GM19455 (cell line): ENCODE data around the gene RPL13.

ENCODE experiments used
- ATAC-seq: cut with Tn5 transposase; IDR thresholded peaks from one replicate; pipeline ENCODE4 v1.9.1; 2021; ENCODE audit not compliant: unreplicated experiment

The RPL13 gene

DNA sequence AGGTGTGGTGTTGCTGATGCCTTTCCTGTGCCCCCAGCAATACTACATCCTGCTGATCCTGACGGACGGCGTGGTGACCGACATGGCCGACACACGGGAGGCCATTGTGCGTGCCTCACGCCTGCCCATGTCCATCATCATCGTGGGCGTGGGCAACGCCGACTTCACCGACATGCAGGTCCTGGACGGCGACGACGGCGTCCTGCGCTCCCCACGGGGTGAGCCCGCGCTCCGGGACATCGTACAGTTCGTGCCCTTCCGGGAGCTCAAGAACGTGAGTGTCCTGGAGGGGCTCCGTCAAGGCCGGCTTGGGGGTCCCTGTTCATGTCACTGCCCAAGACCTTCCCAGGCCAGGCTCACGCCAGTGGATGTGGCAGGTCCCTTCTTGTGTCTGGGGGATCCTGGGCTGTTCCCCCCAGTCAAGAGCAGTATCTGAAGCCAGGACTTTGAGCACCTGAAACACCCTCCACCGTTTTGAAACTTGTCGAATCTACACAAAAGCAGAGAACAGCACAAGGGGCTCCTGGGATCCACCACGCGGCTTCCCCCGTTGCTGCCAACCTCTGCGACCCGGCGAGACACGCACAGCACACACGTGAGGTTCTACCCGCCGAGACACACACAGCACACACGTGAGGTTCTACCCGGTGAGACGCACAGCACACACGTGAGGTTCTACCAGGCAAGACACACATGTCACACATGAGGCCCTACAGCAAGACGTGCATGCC lies 35.0 kb downstream of the RPL13 start:
- ATAC-seq = no peak

DNA sequence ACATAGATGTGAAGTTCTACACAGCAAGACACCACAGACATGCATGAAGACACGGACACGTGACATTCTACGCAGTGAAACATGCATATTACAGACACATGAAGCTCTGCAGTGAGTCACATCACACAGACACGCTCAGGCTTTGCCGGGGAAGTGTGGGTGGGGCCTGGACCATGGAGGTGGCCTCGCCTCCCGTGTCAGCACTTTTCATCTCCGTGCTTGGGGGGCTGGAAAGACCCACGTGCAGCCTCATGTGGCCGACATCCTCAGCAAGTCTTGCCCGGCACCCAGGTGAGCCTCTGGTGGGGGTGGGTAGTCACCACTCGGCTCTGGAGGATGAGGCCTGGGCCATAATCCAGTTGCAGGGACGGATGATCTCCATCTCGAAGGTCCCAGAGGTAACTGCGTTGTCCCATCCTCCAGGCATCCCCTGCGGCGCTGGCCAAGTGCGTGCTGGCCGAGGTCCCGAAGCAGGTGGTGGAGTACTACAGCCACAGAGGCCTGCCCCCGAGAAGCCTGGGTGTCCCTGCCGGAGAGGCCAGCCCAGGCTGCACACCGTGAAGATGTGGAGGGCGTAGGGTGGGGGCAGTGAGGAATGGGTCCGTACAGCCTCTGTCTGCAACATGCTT lies 35.7 kb downstream of the RPL13 start:
- ATAC-seq = no peak

DNA sequence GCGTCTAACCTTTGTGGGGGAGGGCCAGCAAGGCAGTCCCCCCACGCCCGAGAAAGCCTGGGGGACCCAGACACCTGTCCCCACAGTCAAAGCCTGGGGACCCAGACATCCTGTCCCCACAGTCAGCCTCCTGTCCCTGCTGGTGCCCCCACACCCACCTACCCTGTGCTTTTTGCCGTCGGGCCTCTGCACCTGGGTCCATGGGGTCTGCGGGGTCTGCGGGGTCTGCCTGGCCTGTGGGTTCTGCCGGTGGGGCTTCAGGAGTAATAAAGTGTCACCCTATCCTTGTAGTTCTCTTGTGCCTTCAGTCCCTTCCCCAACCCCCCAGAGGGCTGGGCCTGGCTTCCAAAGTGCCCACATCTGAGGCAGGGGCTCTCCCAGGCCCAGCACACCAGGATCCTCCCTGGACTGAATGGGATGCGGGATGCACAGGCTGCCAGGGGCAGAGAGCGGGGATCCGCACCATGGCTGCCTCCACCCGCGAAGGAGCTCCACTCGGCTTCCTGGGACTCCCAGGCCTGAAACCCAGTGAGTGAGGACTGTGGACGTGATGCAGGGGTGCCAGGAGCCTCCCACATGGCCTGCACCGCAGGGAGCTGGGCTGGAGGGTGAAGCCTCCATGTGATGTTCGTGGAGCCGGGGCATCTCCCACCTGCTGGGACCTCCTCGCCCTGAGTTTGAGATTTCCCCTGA lies 36.6 kb downstream of the RPL13 start:
- no peak for ATAC-seq

DNA sequence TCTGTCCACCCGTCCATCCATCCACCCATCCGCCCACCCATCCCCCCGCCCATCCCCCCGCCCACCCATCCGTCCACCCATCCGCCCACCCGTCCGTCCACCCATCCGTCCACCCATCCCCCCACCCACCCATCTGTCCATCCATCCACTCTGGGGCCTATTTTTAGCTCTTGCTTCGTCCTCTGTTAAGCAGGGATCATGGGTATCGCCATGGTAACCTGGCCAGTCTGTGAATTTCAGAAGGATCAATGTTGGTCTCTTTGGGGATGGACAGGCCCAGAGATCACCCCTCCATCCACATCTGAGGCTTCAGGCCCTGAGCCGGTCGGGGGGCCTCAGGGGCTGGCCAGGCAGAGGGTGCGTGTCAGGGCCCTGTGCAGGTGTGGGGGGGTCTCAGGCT lies 37.7 kb downstream of the RPL13 start:
- no peak for ATAC-seq

DNA sequence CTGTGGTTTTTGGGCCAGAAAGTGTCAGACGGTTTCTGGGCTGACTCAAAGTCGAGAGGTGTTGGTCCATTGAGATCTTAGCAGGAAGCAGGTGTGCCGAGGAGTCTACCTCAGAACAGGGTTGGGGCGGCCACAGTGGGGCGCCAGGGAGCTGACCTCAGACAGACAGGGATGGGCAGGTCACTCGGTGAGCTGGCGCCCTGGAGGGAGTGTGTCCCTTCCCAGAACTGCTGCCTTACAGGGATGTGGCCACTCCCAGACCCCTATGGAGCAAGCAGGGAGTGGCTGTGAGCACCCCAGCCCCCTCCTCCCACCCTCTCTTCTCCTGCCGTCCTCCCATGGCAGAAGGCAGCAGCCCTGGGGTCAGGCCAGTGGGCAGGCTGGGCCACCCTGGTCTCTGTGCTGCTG lies 39.0 kb downstream of the RPL13 start:
- no peak for ATAC-seq

DNA sequence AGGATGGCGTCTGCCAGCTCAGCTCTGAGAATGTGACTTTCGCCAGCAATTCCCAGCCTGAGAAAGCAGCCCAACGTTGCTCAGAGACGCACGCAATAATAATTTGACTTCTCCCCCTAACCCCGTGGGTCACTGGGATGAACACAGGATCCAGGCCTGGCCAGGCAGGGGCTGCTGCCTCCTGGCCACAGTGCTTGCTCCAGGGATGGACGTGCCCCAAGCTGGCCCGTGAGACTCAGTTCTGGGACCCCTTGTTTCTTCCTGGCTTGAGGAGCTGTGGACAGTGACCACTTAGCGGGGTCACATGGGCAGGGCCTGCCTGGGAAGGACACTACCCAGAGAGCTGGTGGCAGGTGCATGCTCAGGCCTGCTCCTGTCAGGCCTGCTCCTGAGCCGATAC lies 39.4 kb downstream of the RPL13 start:
- no peak for ATAC-seq

DNA sequence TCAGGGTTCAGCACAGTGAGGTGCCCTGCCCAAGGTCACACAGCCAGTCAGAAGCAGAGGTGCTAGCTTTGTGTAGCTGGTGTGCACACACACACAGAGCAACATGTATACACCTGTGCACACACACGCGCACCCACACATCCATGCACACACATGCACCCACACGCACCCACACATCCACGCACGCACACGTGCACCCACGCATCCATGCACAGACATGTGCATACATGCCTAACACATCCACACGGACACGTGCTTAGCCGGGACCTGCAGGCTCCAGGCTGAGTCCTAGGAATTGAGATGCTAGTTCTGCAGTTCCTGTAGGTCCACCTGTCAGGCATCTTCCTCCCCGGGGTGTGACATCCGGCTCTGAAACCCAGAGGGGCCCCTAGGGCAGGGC lies 39.9 kb downstream of the RPL13 start:
- ATAC-seq = no peak

DNA sequence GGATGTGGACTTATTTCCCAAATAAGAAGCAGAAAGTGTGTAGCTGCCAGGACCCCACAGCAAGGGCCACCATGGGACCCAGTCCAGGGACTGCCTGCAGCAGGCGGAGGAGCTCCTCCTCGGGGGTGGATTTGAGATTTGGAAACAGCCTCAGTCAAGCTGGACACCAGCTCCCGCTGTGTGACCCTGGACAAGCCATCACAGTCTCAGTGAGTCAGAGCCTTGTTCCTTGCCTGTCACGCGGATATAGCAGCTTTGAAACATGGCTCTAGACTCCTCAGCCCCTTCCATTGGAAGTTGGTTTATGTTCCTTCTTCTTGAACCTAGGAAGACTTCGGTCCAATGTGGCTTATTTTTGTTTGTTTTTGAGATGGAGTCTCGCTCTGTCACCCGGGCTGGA lies 40.5 kb downstream of the RPL13 start:
- ATAC-seq = no peak

DNA sequence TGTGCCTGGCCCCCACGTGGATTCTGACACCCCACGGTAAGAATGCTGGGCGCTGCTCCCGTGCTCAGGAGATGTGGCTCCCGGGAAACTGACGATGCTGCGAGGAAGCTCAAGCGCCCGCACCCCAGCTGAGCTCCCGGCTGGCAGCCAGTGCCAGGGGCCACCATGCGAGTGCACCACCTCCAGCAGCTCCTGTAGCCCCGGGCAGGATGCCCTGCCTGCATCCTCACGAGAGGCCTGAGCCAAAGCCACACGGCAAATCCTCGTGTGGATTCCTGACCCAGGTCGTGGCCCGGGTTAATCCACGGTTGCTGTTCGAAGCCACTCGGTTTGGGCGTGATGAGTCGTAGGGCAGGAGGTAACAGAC lies 41.4 kb downstream of the RPL13 start:
- no peak for ATAC-seq

DNA sequence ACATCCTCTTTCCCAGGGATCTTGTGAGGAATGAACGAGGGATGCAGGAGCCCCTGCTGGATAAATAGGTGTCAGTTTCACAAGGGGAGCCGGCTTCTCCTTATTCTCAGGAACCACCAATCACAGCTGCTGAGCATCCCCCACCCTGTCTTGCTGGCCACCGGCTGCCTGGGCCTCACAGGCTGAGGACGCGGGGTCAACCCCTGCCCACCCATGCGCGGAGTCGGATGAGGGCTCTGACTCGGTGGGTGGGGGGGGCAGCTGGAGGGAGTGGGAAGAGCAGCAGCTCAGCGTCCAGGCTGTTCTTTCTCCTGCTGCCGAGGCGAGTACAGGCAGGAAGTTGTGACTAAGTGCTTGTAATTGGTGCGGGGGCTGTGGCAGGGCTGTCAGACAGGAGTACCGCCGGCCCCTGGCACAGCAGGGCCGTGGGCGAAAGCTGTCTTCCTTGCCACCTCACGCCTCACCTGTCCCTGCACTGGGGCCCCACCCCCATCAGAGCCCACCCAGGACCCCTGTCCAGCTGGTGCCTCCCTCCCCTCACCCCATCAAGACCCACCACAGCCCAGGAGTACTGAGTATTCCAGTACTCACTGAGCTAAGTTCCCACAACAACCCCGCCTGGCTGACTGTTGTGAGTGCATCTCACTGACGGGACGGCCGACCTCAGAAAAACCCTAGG lies 41.9 kb downstream of the RPL13 start:
- ATAC-seq = no peak

DNA sequence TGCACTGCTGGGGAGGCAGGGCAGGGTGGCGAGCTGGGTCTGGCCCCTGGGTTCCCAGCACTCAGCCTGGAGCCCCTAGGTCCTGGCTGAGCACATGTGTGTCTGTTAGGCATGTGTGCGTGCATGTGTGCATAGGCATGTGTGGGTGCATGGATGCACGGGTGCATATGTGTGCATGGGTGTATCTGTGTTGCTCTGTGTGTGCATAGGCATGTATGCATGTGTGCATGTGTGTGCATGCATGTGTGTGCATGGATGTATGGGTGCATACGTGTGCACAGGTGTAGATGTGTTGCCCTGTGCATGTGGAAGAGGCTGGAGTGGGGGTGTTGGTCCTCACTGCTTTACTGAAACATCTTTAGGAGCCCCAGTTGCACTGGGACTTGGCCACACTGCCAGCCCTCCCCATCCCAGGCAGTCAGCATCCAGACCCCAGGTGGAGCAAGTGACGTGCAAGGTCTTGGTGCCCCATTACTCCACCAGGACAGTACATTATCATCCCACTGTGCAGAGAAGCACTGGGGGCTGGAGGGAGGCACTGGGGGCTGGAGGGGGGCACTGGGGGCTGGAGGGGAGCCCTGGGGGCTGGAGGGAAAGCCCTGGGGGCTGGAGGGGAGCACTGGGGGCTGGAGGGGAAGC lies 42.6 kb downstream of the RPL13 start:
- ATAC-seq = no peak

DNA sequence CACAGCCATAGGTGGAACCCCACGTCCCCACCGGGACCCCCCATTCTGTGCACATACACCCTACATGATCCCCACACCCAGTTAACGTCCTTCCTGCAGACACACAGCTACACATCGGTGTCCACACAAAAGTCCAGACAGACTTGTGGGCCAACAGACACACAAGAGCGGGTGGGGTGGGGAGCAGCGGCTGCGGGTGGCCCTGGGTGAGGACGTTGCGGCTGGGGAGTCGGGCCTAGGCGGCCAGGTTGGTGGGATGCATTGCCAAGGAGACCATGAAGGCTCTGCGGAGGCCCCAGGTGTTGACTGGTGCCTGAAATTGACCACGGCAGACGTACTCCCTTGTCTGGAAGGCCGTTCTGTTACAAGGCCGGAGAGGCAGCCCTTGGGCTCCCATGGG lies 44.3 kb downstream of the RPL13 start:
- no peak for ATAC-seq

DNA sequence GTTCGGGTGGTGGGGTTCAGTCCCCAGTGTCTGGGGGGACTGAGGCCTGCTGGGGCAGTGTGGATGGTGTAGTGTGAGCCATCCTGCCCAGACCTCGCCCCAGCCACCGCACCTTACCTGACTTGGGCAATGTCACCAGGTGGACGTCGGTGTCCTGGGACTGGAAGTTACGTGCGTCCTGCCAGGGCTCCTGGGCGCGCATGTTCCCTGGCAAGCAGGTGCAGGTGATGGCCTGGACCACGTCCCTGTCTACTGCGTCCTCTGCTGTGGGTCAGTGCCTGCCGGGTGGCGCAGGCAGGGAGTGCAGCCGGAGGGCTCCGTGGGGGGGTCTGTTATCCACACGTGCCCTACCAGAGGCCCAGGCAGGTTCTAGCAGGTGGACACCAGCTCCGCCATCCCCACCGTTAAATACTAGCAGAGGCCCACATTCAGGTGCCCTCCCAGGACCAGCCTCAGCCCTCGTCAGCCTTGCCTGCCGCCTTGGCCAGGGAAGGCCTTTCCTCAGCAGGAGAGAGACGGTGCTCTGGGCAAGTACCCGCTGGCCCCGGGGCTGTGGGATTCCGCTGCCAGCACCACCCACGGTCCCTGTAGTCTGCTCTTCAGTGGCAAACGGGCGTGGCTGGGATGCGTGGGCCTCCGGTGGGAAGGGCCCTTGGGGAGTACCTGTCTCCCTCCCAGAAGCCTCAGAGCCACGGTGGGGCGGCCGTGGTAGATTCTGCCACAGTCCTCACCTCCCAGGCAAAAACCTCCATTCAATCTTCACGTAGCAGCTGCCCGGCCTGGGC lies 44.9 kb downstream of the RPL13 start:
- ATAC-seq = no peak

DNA sequence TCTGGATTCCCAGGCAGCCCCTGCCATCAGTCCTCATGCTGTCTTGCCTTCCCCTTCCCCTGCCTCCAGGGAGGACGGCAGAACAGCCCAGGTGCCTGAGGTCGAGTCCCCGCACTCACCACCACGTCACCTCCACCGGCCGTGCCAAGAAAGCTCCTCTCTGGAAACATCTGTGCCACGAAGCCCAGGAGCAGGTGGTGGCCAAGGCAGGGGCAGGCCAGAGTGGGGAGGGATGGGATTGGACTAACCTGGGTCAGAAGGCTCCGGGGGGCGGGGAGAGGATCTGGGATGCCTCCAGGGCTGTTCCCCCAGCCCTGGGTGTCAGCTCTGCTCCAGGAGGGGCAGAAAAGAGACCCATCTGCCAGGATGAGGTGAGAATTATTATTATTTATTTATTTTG lies 45.5 kb downstream of the RPL13 start:
- ATAC-seq = no peak

DNA sequence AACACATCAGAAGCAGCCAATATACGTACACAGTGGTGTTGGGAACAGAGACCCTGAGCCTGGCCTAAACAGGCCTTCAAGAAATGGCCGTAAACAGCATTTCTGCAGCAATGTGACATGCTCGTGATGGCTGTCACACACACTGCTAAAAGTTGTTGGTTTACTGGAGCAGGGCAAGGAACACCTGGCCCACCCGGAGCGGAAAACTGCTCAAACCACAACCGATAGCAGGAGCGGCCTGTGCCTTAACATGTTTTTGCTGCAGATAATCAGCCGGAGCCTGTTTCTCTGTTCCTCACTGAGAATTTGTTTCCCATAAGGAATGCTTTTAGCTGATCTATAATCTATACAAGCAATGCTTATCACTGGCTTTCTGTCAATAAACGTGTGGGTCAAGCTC lies 47.0 kb downstream of the RPL13 start:
- no peak for ATAC-seq

DNA sequence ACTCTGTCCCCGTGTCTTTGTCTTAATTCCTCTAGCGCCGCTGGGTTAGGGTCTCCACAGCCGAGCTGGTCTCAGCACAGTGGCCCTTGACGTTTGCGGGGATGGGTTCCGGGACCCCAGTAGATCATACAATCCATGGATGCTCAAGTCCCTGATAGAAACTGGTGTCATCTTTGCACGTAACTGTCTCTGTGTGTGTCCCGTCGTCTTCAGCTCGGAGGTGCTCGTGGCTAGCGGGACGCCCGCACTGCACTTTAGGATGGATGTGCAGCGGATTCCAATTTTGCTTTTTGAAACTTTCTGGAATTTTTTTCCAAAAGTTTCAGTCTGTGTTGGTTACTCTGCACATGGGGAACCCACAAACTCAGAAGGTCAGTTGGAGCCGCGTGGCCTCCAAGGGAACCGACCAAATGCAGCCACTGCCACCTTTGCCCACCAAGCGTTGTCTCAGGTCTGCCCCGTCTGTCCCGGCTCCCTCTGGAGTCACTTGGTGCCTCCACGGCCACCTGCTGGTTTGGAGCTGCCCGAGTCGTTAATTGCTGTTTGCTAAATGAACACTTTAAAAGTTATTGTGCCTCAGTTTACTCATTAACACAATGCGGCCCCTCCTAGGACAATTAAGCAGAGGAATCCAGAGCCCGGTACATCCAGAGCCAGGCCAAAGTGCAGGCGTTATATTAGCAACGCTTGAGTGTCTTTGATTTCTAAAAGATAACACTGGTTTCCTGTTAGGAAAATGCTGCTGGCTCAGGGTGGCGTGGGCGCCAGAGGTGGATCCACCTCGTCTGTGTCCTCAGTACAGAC lies 47.7 kb downstream of the RPL13 start:
- no peak for ATAC-seq

DNA sequence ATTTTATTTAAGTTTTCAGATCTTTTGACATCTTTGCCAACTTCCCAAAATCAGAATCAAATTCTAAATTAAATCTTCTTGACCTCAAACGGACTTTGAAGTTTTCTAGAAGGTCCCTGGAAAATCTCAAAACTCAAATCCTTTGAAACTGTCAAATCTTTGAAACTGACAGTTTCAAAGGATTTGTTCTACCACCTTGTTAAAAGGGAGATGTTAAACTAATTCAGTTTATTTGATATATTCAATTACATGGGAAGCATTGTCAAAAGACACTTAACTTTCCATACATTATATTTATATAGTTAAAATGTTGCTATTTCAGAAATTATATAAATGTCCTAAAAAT lies 49.6 kb downstream of the RPL13 start:
- ATAC-seq = no peak

DNA sequence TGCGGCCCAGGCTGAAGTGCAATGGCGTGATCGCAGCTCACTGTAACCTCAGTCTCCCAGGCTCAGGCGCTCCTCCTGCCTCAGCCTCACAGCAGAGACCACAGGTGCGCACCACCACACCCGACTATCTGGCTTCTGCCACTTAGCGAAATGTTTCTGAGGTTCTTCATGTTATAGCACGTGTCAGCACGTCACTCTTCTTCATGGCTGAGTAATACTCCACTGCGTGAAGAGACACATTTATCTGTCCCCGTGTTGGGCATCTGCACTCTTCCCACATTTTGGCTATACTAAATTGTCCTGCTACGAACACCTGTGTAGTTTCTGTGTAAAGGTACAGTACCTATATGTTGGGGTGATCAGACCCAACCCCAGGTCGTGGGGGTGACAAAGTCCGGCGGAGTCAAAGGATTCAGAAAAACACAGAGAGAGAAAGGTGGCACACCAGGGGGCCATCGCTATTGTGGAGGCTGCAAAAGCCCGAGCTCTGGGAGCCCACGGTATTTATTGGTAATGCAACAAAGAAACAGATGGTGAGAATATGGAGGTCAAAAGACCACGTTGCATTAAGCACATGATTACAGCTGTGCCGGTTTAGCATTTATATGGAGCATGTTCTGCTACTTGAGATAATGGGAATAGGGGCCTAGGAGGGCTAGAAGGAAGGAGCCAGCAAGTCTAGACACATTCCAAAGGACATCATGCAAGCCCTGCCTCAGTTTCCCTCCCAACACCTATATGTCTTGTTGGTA lies 52.1 kb downstream of the RPL13 start:
- ATAC-seq = no peak

DNA sequence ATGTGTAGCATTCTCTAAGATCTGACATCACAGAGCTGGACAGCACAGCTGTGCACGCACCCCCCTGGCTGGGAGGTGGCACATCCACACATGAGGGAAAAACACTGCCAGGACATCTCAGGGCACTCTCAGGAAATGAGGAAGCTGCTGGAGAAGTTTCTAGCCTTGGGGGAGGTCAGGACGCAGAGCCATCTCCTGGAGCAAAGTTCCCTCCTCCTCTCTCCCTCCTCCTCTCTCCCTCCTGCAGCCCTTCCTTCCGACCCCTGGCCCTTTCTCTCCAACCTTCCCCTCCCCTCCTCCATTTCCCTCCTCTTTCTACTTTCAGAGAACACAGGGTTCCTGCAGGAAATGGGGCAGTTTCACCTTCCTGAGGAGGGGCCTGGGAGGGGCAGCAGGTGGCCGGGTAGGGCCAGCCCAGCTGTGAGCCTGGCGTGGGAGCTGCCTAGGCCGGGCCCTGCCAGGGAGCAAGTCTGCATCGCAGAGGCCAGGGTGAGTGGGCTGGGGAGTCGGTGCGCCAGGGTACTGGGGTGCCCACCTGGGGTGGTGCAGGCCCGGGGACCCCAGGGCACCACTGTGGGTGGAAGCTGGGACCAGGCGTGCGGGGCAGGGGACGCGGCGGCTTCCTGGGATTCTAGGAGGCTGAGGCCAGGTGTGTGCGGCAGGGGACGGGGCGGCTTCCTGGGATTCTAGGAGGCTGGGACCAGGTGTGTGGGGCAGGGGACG lies 52.9 kb downstream of the RPL13 start, which contains the start of gene DPEP1:
TSS of gene DPEP1 (plus strand) at position 412 of the 723 bp plus-strand sequence. CDS start 16,769 bp downstream, outside the sequence.
- no peak for ATAC-seq
